ENCODE measurements around the gene PDE6A.
A peak's percentile ranks its signal among the peaks of the same experiment; 100 is the strongest.

GRCh38 chr5:149852641-149853330 is 91.8 kb downstream of the PDE6A start:
- TF ChIP-seq CTCF (IDR thresholded peaks at IDR 0.05; ENCODE audit: low read depth, low read length, poor library complexity, severe bottlenecking) (peak; percentile 97), EZH2phosphoT487 (IDR thresholded peaks at IDR 0.05; ENCODE audit: borderline replicate concordance, low read length) (no peak)

All from DOHH2 (cell line).